ENCODE measurements around the gene GPC5.

Gene GPC5

DNA sequence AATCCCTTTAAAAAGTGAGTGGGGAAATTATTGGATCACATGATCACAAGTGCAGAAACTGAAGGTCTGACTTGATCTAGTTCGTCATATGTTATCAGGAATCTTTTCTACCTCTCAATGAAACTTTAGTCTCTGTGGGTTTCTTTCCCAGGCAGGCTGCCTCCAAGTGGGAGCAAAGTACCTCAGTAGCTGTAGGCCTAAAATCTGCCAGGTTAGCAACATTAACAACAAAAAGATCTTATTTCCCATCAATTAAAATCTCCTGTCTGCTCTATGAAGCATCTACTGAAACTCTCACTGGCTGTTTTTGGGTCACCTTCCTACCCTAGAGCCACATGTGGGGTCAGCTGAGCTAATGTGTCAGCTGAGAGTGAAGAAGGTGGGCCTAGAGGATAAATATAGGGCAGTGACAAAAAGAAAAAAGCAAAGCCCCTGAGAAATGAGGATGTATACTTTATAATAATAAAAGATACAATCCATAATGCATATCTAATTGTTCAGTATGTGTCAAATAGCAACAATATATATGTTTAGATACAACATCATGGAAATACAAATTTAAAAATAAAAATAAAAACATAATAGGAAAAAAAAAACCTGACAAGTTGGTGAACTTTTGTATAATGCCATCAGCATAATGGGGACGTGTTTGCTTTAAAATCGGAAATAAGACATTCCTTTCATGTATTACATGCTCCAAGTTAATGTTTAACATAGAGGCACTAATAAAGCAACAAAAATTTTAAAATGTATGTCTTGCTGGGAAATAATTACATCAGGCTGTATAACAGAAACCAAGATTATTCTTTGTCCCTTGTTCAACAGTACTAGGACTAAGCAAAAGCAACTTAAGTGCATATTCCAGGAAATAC lies 141.1 kb downstream of the GPC5 start:
- DNase-seq (ENCODE audit: low read depth) = no peak

DNA sequence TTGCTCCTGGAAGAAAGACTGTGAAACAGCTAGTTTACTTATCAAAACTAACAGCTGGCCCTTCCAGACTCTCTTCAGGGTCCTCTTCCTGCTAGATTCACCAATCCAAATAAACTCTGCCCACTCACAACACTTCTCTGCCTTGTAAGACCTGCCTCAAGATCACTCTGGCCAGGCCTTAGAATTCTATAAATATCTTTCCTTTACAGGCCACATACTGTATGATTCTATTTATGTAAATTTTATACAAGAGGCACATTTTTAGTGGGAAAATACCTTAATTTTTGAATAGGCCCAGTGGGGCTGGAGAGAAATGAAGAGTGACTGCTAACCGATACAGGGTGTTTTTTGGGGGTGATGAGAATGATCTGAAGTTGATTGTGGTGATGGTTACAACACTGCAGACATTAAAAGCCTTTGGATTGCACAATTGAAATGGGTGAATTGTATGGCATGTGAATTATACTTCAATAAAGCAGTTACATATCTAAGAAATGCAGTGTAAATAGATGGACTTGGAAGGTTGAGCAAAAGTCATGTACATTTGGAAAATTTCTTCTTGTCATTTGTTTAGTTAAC lies 141.8 kb downstream of the GPC5 start:
- no peak for DNase-seq (ENCODE audit: low read depth)

DNA sequence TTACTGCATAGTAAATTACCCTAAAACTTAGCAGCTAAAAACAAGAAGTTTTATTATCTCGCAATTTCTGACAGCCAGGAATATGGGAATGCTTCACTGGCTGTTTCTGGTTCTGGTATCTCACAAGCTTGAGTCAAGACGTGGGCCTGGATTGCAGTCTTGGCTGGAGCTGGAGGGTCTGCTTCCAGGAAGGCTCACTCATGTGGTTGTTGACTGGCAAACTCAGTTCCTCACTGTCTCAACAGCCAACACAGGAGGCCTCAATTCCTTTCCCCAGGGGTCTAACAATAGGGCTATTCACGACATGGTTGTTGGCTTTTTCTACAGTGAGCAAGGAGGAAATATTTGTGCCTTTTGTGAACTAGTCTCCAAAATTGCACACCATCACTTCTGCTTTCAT lies 146.3 kb downstream of the GPC5 start:
- no peak for DNase-seq (ENCODE audit: low read depth)

DNA sequence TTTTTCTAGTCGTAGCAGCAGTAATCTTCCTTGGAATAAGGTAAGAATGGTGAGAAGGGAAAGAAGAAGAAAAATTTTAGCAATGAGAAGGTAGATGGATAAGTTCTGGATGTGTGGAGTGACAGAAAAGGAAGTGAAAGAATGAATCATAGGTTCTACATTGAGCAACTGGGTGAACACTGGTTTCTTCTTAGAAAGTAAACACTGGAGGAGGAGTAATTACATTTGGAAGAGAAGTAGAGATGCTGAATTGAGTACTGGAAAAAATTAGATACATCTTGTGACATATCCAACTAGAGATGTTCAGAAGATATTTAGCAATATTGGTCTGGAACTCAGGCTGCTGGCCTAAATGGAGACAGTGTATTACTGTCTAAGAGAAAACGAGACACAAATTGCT lies 148.5 kb downstream of the GPC5 start:
- DNase-seq (ENCODE audit: low read depth) = no peak

DNA sequence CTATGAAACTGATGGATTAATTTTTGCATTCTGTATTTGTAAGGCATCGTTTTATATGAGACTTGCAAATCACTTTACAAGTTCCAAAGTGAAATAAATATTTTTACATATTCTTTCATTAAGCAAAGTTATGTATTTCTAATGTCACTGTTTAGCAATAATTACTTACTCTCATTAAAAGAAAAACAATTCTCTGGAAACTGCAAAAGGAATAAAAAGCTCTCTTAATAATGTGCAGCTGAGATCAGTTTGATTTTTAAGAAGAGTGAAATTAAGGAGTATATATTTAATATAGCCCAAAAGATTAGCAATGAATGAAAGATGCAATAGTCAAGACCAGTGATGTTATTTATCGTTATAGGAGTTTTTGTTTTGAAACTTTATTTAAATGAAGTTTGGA lies 155.2 kb downstream of the GPC5 start:
- DNase-seq (ENCODE audit: low read depth) = no peak

DNA sequence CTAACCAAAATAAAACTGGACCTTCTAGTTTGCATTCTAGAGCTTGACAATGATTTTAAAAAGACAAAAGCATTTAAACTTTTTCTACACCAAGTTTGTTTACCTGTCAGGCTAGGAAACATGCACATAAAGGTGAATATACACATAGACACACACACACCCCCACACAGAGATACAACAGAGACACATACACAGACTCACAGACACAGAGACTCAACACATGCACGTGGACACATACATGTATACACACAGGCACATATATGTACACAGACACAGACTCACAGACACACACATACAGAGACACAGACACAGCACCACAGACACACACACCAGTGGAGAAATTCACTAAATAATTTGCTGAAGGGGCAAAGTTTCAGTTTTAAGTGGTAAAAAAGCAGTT lies 155.7 kb downstream of the GPC5 start:
- no peak for DNase-seq (ENCODE audit: low read depth)

DNA sequence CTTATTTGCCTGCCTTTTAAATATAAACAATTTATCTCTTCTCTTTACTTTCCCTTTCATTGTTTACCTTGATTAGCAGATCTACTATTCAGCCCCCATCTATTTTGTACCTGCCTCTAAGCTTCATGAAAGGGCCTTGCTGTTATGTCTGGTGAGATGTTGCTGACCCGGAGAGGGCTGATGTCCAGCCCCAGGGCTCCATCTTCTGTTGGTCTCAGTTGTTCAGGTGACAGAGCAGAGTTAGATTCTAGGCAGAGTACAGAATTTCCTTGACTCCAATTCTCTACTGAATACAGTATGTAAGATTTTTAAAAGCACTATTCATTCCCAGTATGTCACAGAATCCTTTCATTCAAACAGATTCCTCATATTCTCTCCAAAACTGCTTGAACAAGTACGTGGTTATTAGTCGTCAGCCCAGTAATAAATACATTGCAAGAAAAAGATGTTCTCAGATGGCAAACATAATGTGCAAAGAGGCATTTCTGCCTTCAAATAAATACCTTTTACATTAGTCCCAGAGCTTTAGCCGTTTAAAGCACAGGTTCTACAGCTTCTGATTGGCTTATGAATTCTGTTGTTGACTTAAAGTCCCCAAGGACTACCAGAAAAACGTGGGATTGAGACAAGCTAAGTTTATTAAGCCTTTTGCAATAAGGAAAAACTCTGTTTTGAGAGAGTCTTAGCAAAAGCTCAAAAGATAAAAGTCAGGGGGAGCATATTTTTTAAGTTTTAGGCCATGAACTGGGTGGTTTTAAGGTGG lies 159.1 kb downstream of the GPC5 start:
- no peak for DNase-seq (ENCODE audit: low read depth)

DNA sequence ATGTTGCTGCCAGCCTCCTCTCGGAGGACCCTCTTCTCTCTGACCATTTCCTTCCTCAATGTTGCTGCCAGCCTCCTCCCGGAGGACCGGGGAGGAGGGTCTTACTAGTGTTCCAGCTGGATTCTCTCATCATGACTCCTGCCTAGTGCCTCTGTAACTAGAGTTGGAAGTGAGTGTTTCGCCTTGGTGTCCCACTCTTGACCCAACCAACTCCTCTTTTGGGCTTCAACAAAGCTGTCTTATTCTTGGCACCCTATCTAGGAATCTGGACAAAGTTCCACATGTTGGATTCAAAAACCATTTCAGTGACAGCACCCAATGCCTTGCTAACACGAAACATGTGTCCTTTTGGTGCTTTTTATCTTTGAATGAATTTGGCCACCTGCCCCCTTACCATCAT lies 165.4 kb downstream of the GPC5 start:
- DNase-seq (ENCODE audit: low read depth) = no peak

DNA sequence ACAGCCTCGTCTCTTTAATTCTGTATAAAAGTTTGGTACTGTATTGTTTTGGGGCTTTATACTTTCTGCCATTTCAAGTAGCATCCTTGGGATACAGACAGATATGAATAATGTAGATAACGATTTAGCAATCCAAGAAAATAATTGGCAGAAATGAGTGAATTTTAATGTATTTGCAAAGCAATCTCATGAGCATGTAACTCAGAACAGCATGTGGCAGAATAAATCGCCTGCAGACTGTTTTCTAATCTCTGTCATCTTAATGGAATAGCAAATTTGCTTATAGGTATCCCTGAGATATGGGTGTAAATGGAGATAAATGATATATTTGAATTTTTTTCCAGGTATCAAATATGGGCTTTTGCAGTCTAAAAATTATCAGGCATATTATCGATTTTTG lies 166.0 kb downstream of the GPC5 start:
- no peak for DNase-seq (ENCODE audit: low read depth)

DNA sequence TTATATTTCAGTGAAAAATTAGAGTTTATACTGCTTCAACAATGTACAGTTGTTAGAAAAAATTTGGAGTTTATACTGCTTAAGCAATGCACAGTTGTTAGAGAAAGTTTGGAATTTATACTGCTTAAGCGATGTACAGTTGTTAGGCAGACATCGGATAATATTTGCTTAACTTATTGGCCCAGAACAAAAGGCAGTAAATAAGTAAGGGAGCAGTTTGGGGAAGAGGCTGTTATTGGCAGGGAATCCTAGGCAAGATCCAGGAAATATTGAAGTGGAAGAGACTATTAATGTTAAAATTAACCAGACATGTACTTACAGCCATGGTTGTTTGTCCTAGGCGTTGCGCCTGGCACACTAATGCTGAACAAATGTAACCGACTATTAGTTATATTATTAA lies 166.9 kb downstream of the GPC5 start:
- DNase-seq (ENCODE audit: low read depth) = no peak

DNA sequence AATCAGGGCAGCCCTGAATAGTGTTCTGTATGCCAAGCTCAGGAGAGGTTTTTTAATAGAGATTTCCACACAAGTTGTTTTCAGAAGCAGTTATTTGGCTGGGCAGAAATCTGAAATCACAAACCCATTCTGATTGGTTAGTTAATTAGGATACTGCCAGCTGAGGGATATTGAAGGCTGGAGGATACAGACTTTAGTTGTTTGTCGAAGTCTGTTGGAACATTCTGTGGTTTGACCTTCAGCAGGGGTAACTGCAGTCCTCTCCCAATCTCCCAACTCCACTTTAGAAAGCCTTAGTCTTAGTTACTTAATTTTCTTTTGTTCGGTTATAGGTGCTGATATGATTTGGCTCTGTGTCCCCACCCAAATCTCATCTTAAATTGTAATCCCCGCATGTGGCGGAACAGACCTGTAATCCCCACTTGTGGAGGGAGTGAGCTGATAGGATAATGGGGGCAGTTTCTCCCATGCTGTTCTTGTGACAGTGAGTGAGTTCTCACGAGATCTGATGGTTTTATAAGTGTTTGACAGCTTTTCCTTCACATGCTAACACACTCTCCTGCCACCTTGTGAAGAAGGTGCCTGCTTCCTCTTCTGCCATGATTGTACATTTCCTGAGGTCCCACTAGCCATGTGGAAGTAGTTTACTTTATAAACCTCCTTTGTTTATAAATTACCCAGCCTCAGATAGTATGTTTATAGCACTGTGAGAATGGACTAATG lies 169.2 kb downstream of the GPC5 start:
- no peak for DNase-seq (ENCODE audit: low read depth)

DNA sequence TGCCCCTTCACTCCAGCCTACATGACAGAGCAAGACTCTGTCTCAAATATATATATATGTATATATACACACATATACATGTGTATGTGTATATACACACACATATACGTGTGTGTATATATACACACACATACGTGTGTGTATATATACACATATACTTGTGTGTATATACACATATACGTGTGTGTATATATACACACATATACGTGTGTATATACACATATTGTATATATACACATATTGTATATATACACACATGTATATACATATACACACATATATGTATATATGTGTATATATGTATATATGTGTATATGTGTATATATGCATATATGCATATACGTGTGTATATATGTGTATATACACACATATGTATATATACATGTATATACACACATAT lies 173.3 kb downstream of the GPC5 start:
- no peak for DNase-seq (ENCODE audit: low read depth)

DNA sequence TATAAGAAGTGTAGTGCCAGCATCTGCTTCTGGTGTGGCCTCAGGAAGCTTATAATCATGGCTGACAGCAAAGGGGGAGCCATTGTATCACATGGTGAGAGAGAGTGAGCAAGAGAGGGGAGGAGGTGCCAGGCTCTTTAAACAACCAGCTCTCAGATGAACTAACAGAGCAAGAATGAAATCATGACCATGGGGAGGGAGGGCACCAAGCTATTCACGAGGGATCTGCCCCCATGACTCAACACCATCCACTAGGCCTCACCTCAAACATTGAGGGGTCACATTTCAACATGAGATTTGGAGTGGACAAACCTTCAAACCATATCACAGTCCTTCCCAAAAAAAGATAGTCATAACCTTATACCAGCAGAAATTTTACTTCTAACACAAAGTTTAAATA lies 174.0 kb downstream of the GPC5 start:
- no peak for DNase-seq (ENCODE audit: low read depth)

DNA sequence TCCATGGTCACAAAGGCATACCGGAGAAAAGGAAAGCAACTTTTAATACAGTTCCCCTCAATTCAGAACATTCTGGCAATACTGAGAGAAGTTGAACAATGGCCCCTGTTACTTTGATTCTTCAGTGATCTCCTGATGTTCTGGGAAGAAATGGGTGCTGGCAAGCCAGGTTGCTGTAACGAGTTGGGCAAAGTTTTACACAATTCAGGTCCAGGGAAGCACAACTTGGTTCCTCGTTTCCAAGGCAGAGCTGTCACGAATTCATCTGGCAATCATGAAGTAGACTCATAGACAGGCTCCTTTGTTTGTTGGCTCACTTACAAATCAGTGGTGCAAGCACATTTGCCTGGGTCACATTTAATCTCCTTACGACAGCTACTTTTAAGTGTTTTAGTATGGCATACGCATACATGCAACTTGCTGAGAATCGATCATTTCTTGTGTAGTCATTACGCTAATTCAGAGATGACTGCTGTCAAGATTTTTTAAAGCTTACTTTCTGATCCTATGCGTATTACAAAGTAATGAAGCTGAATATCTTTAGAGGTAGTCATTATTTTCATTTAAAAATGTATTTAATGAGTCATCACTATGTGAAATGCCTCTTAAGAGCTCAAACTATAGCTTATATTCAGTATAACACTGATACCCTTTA lies 174.7 kb downstream of the GPC5 start:
- DNase-seq (ENCODE audit: low read depth) = no peak

DNA sequence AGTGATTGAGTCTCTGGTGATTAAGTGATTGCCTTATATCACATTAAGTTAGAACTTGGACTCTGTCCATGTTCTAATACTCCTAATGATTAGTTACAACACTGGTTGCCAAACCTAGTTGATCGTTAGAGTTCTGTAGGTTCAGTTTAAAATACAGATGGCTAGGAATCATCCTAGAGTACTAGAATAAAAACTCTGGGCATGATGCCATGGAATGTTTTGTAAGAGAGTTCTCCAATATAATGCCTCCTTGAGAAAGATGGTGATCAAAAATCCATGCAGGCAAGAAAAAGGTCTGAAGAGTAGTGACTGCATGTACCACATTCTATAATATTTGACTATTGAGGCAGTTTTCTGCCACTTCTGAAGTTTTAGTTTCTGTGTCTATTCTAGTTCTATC lies 176.3 kb downstream of the GPC5 start:
- DNase-seq (ENCODE audit: low read depth) = no peak

DNA sequence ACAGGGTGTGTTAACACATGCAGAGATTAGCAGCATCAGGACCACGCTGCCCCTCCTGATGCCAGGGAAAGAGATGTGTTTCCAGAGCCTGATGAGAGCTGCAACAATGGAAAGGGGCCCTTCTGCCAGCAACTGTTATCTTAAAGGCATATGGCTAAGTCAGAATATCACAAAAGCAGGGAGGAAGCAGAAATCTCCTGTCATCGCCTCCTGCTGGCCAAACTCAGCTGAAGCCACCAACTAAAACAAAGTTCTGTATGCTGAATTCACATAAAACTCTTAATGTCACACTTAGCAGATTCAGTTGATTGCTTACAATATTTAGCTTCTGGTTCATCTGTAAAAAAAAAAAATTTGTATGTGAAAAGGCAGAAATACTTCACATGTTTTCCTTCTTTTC lies 178.2 kb downstream of the GPC5 start:
- DNase-seq (ENCODE audit: low read depth) = no peak

DNA sequence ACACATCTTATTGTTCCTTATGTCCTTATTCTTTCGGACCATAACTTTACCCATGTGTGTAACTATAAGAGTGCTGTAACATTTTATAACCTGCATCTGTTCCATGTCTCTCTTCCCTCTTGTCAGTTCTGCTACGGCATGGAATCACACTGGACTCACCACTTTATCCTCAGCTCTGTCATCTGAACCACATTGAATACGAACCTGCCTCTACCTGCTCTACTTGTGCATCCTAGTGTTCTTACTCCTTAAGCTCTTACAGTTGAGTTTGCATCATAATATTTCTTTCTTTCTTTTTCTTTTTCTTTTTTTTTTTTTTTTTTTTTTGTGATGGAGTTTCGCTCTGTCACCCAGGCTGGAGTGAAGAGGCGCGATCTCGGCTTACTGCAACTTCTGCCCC lies 180.9 kb downstream of the GPC5 start:
- DNase-seq (ENCODE audit: low read depth) = no peak

DNA sequence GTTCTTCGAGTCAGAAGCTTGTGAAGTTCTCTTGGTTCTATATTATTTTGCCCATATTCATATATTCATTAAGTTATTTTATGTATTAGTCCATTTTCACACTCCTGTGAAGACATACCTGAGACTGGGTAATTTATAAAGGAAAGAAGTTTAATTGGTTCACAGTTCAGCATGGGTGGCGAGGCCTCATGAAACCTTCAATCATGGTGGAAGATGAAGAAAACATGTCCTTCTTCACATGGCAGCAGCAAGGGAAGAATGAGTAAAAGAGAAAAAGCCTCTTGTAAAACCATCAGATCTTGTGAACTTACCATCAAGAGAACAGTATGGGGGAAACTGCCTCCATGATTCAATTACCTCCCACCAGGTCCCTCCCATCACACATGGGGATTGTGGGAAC lies 182.3 kb downstream of the GPC5 start:
- no peak for DNase-seq (ENCODE audit: low read depth)

DNA sequence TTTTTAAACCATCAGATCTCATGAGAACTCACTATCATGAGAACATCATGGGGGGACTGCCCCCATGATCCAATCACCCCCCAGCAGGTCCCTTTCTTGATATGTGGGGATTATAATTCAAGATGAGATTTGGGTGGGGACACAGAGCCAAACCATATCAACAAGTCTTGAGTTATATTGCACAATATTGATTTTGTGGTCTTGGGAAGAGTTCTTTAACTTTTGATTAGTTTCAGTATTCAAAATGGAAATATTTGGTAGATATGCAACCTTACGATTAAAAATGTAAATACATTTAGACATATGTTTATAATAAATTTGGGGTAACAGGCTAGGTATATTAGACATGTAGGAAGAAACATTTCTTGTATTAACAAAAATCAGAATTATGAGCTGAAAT lies 188.2 kb downstream of the GPC5 start:
- DNase-seq (ENCODE audit: low read depth) = no peak

DNA sequence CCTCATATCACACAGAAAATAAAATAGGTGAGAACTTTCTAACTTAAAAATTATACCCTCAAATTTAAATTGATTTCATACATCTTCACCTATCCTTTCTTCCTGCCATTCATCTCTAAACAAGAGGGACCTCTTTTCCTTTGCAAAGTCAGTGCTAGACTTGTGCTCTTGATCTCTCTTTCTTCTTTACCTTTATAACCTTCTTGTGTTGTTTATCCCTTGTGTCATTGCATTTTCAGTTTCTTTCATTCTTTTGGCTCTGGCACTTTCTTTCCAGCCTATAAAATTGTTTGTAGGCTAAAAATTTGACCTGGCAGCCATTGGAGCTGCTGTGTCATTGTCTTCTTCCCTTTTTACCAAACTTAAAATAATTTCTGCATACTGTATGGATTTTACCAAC lies 190.1 kb downstream of the GPC5 start:
- no peak for DNase-seq (ENCODE audit: low read depth)

DNA sequence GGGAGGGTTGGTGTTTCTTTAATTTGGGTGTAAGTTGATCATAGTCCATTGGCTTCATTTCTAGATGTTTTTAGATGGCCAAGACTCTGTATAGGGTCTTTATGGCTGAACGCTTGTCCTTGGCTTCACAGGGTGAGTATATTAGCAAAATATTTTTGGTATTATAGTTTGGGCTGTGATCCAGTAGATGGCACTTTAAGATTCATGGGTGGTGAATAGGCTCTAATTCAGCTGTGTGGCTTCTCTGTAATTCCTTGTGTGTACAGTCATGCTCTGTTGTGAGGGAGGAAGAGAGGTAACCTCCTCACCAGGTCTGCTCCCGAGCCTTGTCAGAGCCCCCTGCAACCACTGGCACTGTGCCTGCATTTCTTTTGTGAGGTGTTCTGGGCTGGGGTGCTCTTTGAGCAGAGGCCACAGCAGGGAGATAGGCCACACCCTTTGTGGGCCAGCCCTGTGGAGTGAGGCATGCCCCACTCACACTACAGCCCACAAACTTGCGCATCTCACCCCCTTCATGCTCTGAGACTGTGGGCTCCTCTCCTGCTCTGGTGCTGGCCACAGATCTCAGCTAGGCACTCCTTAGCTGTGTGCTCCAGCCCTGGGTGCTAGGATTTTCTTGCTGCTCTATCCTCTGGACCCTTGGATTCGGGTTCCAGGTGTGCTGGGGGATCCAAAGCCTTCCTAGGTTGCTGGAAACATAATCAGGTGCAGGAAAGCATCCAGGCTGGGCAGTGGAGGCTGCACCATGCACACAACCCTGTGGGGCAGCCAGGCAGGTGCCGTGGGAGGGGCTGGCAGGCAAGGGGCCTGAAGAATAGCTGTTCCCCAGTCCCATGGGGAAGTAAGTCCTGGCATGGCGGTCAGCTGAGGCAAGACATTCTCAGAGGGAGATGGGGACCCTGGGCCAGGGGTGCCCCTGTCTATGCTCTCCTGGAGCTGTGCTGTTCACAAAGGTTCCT lies 193.9 kb downstream of the GPC5 start:
- DNase-seq (ENCODE audit: low read depth) = no peak
